GM18858 (cell line): ENCODE data around the gene PSMD9.
A peak's percentile ranks its signal among the peaks of the same experiment; 100 is the strongest.
"Not testable (repeated sequence)": the region's sequence is repeated elsewhere in the genome, so short reads cannot be mapped to it uniquely, and the experiment has no call there.

Experiments
- ATAC-seq: cut with Tn5 transposase; IDR thresholded peaks from one replicate; pipeline ENCODE4 v1.9.1; 2021; ENCODE audit not compliant: unreplicated experiment

The PSMD9 gene

GRCh38 chr12:121917950-121918678, 29.5 kb downstream of the PSMD9 start, which contains the start of gene CFAP251:
Gene CFAP251 (plus strand): TSS chr12:121918592. CDS start chr12:121921306, 2,714 bp downstream.
- peak; percentile 62 for ATAC-seq

GRCh38 chr12:121918679-121919038, 30.1 kb downstream of the PSMD9 start:
- ATAC-seq = no peak

GRCh38 chr12:121921066-121921465, 32.5 kb downstream of the PSMD9 start:
- ATAC-seq = no peak

DNA sequence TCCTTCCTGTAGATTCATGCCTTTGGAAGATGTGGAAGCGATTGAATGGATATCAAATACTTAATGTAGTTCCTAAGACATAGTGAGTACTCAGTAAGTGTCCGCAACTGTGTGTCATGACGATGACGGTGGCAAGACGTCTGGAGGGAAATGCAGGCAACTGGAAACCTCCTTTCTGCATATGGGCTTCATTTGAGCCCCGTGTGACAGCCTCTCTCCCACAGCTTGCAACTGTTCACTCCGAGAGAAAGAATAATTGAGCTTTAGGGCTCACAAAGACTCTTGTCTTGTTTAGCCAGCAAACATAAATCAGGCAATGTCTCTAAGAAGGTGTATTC, 36.7 kb downstream of the PSMD9 start:
- no peak for ATAC-seq

- no peak for ATAC-seq
Measured at GRCh38 chr12:121926874-121927706, 38.5 kb downstream of the PSMD9 start.

GRCh38 chr12:121927813-121928212, 39.2 kb downstream of the PSMD9 start:
- ATAC-seq = no peak

DNA sequence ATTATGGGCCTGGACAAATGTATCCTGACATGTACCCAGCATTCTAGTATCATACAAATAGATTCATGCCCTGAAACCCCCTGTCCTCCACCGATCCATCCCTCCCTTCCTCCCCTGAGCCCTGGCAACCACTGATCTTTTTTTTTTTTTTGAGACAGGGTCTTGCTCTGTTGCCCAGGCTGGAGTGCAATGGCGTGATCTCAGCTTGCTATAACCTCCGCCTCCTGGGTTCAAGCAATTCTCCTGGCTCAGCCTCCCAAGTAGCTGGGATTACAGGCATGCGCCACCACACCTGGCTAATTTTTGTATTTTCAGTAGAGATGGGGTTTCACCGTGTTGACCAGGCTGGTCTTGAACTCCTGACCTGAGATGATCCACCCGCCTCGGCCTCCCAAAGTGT, 41.0 kb downstream of the PSMD9 start:
- ATAC-seq = not testable (repeated sequence)

DNA sequence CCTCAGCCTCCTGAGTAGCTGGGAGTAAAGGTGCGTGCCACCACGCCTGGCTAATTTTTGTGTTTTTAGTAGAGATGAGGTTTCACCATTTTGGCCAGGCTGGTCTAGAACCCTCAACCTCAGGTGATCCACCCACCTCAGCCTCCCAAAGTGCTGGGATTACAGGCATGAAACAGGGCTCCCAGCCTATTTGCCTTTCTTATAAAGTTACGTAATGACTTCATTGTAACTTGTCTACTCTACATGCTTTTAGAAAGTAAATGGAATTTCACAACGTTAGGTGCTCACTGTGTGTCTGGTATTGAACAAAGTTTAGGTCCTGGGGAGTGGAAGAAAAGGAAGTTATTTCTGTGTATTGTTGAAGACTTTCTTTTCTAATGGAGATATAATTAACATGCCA, 42.3 kb downstream of the PSMD9 start:
- no peak for ATAC-seq

GRCh38 chr12:121932176-121932536, 43.6 kb downstream of the PSMD9 start:
- no peak for ATAC-seq

DNA sequence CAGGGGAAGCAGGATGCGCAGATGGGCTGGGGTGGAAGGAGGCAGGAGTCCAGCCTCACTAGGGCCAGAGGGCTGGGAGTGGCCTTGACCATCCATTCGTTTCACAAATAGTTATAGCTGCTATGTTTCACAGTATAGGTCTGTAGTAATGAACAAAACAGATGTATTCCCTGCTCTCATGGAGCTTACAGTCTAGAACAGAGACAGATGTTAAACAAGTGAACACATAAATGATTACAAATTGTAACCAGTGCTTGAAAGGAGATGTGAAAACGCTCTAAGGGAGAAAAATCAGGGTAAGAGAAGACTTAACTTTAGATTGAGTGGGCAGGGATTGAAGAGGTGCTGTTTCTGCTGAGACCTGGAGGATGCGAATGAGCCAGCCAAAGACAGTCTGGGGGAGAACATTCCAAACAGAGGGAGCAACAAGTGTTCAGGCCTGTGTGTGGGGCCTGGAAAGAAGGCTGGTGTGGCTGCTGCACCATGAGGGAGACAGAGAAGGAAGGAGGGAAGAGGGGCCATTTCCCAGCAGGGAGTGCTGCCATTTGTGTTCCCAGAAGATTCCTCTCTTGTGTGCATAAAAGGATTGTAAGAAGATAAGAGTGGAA, 44.4 kb downstream of the PSMD9 start:
- no peak for ATAC-seq

GRCh38 chr12:121933522-121934308, 45.1 kb downstream of the PSMD9 start:
- no peak for ATAC-seq

GRCh38 chr12:121934309-121934664, 45.7 kb downstream of the PSMD9 start:
- no peak for ATAC-seq

- ATAC-seq = no peak
Measured at GRCh38 chr12:121937654-121938053, 49.1 kb downstream of the PSMD9 start.

DNA sequence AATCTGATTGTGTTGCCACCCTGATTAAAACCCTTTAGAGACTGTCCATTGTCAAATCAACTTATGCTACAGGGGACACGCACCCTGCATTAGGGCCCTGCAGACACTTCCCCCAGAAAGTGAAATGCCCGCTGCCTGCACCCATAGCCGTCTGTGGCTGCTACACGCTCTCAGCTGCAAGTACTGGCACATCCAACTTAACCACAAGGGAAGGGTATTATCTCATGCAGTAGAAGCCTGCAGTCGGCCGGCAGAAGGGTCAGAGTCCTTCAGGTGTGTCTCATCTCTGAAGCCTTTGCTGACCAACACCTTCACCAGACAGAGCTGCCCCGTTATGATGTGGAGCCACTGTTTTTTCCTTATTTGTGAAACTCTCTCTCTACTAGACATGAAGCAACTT, 50.6 kb downstream of the PSMD9 start:
- no peak for ATAC-seq

DNA sequence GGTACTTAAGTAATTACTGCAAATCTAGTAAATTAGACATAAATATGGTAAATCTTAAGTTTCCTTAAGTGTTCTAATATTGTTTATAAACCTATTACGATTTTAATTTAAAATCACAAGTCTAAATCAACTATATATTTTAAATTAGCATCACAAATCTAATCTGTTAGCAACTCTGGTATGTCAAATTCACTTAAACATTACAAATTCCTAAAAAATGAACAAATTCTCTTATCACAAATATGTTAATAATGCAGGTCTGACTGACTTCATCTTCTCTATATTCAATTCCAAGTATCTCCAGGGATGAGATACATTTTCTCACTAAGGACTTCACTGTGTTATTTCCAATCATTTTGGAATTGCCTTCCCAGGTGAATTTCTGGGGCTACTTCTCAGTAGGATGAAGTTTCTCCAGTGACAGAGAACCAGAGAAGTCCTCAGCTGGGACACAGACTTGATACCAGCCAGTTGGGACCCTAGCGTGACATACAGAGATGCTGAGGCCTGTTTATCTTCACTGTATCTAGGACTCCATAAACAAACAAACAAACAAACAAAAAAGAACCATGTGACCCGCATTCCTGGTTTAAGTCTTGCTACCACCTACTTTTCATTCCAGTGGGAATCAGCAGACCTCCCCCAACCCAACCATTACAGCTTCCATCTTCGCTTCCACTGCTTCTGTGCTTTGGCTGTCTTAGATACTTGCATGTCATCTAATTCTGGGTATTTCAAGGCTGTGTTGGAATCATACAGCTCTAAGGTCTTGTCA, 51.6 kb downstream of the PSMD9 start:
- no peak for ATAC-seq

DNA sequence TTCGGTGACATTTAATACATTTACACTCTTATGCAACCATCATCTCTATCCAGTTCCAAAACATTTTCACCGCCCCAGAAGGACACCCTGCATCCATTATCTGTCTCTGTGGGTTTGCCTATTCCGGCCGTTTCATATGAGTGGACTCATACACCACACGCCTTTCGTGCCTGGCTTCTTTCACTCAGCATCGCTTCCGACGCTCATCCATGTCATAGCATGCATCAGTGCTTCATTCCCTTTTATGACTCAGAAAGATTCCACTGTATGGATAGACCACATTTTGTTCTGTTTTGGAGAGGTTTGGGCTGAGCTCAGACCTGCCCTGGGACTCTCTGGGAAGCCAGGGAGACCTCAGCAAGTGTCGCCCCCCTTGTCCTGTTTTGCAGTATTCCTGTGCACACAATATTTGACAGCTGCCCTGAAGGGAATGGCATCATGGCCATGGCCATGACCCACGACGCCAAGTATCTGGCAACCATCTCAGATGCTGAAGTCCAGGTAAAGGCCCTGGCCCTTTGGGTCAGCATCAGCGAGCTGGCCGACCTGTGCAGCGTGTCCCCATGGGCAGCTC, 53.6 kb downstream of the PSMD9 start:
- ATAC-seq = no peak

- ATAC-seq = no peak
Measured at GRCh38 chr12:121943926-121944325, 55.3 kb downstream of the PSMD9 start.

DNA sequence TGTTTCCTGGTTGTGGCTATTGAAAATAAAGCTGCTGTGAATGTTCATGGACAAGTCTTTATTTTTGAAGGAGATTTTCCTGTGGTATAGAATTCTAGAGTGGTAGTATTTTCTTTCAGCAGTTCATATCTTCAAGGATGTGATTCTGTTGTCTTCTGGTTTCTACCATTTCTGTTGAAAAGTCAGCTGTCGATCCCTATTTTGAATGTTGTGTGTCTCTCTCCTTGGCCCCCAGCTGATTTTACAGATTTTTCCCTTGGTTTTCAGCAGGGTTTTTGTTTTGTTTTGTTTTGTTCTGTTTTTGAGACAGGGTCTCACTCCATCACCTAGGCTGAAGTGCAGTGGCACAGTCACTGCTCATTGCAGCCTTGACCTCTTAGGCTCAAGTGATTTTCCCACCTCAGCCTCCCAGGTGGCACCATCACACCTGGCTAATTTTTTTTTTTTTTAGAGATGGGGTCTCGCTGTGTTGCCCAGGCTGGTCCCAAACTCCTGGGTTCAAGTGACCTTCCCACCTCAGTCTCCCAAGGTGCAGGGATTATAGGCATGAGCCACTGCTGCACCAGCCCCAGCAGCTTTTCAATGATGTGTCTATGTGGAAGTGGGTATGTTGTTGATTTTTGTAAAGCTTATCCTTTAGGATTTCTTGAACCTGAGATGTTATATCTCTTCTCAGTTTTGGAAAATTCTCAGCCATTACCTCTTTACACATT, 57.9 kb downstream of the PSMD9 start:
- no peak for ATAC-seq

- ATAC-seq = no peak
Measured at GRCh38 chr12:121947981-121948380, 59.4 kb downstream of the PSMD9 start.
